M059J (cell line): Measurements from ENCODE around the gene ERI3. TPM values are rescaled to one million over a fixed set of nuclear protein-coding genes. Genes with fewer than 3 reads are reported as not detected.
"Not testable (repeated sequence)": the region's sequence is repeated elsewhere in the genome, so short reads cannot be mapped to it uniquely, and the experiment has no call there.

Source experiments
- DNase-seq: peaks from one replicate; pipeline ENCODE4 v3.0.0-alpha.2; 2012; ENCODE audit warnings: low read depth
- total RNA-seq: library from RNA; depleted of rRNA; stranded (reverse); fragments of >200 nt; shearing (Covaris generic); gene quantifications from 2 replicates; pipeline ENCODE4 v1.2.3, GENCODE V29; 2014; rRNA removed

Gene ERI3
- total RNA-seq, 1 experiment from 2014 or later, result 87.6 TPM

- DNase-seq, result no peak
These were observed 142.5 kb downstream of the ERI3 start for GRCh38 chr1:44212355-44213221.

GRCh38 chr1:44210595-44210994 is 144.5 kb downstream of the ERI3 start:
- no peak for DNase-seq

GRCh38 chr1:44208226-44208625 is 146.8 kb downstream of the ERI3 start:
- DNase-seq, result no peak

- DNase-seq, result not testable (repeated sequence)
These were observed 148.5 kb downstream of the ERI3 start for GRCh38 chr1:44206545-44206944.

- DNase-seq, result no peak
These were observed 154.7 kb downstream of the ERI3 start for GRCh38 chr1:44200336-44200735.

- no peak for DNase-seq
These were observed 180.4 kb downstream of the ERI3 start for GRCh38 chr1:44174630-44175029.

Other genes with a start within 250 kb of the ERI3 start
- gene KLF17, start 236.4 kb downstream of the ERI3 start, total RNA-seq, result 0.37 and 0.64 TPM in 2 replicates
- not detected in 2 replicates for gene KLF18, start 213.6 kb downstream of the ERI3 start, total RNA-seq
- gene DMAP1, start 141.8 kb downstream of the ERI3 start, total RNA-seq, result 13.7 and 29.3 TPM in 2 replicates
- gene RNF220, start 50.0 kb upstream of the ERI3 start, total RNA-seq, result 56.3 and 72.9 TPM in 2 replicates